Chondrocyte (in vitro differentiated cells): ENCODE measurements around the gene DSC3. TPM values are rescaled to one million over a fixed set of nuclear protein-coding genes. Genes with fewer than 3 reads are reported as not detected.
"Not testable (repeated sequence)": the region's sequence is repeated elsewhere in the genome, so short reads cannot be mapped to it uniquely, and the experiment has no call there.

Experiments used
- DNase-seq: peaks from one replicate; pipeline ENCODE4 v3.0.0; 2021; ENCODE audit warnings: mixed read lengths, low spot score
- H3K27ac Mint-ChIP-seq: one replicate; pipeline ENCODE4 v1.8.0; 2021; ENCODE audit warnings: mild to moderate bottlenecking, moderate library complexity, mixed read lengths; ENCODE audit not compliant: unreplicated experiment
- H3K27me3 Mint-ChIP-seq: 2 replicates; pipeline ENCODE4 v1.8.0; 2021; ENCODE audit warnings: low read depth, mixed read lengths
- H3K36me3 Mint-ChIP-seq: 2 replicates; pipeline ENCODE4 v1.8.0; 2021; ENCODE audit warnings: low read depth, mixed read lengths
- H3K4me1 Mint-ChIP-seq: 2 replicates; pipeline ENCODE4 v1.8.0; 2021; ENCODE audit warnings: low read depth, mild to moderate bottlenecking, mixed read lengths
- H3K4me3 Mint-ChIP-seq: one replicate; pipeline ENCODE4 v1.8.0; 2021; ENCODE audit warnings: mild to moderate bottlenecking, moderate library complexity, mixed read lengths; ENCODE audit not compliant: unreplicated experiment
- H3K9me3 Mint-ChIP-seq: 2 replicates; pipeline ENCODE4 v1.8.0; 2021; ENCODE audit warnings: low read depth, mixed read lengths
- total RNA-seq: library from RNA; stranded (reverse); gene quantifications from 3 replicates; pipeline ENCODE4 v1.2.1, GENCODE V29; 2021
- TF ChIP-seq, protein P1 (sequence below): fragments of 200-600 bp; sonication (generic); IDR thresholded peaks from 2 replicates; pipeline ENCODE4 v1.5.0; 2021; ENCODE audit warnings: antibody characterized with exemption, mild to moderate bottlenecking, moderate library complexity

DSC3 gene
- total RNA-seq, 1 donor from 2014 or later = 3.2 TPM

GRCh38 chr18:31039426-31039825, 3.1 kb downstream of the DSC3 start:
- TF ChIP-seq, protein P1, sequence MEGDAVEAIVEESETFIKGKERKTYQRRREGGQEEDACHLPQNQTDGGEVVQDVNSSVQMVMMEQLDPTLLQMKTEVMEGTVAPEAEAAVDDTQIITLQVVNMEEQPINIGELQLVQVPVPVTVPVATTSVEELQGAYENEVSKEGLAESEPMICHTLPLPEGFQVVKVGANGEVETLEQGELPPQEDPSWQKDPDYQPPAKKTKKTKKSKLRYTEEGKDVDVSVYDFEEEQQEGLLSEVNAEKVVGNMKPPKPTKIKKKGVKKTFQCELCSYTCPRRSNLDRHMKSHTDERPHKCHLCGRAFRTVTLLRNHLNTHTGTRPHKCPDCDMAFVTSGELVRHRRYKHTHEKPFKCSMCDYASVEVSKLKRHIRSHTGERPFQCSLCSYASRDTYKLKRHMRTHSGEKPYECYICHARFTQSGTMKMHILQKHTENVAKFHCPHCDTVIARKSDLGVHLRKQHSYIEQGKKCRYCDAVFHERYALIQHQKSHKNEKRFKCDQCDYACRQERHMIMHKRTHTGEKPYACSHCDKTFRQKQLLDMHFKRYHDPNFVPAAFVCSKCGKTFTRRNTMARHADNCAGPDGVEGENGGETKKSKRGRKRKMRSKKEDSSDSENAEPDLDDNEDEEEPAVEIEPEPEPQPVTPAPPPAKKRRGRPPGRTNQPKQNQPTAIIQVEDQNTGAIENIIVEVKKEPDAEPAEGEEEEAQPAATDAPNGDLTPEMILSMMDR = no peak
- H3K36me3 Mint-ChIP-seq = peaks cover 4% of the 10 kb centered on the region
- H3K4me3 Mint-ChIP-seq = no peak overlapping the region
- peaks cover 7% of the 10 kb centered on the region for H3K9me3 Mint-ChIP-seq
- peaks cover 20% of the 10 kb centered on the region for H3K4me1 Mint-ChIP-seq
- peaks cover 50% of the 10 kb centered on the region for H3K27me3 Mint-ChIP-seq
- DNase-seq = no peak
- H3K27ac Mint-ChIP-seq = no peak overlapping the region

GRCh38 chr18:31037686-31038085, 4.9 kb downstream of the DSC3 start:
- Mint-ChIP-seq H3K27ac (peak overlapping the region; percentile 59), H3K4me1 (peaks cover 20% of the 10 kb centered on the region), H3K27me3 (peaks cover 37% of the 10 kb centered on the region)
- H3K4me3 Mint-ChIP-seq, DNase-seq, H3K9me3 Mint-ChIP-seq, H3K36me3 Mint-ChIP-seq: not testable (repeated sequence)

DNA sequence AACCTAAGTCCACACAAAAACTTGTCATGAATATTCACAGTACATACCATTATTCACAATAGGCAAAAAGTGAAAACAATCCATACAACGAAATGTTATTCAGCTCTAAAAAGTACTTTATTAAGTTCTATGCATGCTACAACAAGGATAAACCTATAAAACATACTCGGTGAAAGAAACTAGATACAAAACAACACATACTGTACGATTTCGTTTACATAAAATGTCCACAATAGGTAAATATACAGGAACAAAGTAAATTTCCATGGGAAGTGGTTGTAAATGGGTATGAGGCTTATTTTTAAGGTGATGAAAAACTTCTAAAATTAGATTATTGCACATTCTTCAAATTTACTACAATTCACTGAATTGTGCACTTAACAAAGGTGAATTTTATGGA, 8.0 kb downstream of the DSC3 start:
- Mint-ChIP-seq H3K4me1 (peaks cover 4% of the 10 kb centered on the region), H3K36me3 (no peaks in the 10 kb centered on the region), H3K9me3 (no peaks in the 10 kb centered on the region), H3K4me3 (no peak overlapping the region), H3K27me3 (peaks cover 15% of the 10 kb centered on the region), H3K27ac (no peak overlapping the region)
- TF ChIP-seq, protein P1 = no peak
- no peak for DNase-seq

DNA sequence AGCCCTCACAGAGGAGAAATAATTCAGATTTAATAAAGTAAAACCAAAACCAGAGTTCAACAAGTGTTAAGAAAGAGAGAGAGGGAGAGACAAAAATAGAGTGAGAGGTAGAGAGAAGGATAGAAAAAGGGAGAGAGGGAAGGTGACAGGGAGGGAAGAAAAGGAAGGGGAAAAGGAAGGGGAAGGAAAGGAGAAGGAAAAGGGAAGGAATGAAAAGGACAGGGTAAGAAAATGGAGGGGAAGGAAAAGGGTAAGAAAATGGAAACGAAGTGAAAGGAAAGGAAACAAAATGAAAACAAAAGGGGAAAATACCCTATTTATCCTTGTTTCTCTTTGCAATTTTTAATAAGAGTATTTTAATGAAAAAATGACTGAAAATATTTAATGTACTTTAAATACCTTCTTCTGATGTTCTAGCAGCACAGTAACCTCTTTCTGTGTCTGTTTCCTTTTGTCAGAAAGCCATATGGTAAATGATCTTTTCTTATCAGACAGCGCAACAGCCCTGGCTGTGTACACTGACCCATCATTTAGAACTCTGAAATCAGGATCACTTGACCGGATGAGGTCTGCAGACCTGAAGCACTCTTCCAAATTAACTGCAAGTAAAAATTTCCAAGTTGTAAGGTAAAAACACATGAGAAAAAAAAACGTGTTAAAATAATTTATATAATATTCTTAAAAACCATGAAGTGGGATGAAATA, 11.8 kb downstream of the DSC3 start:
- TF ChIP-seq, protein P1 = no peak
- Mint-ChIP-seq H3K4me3 (no peak overlapping the region), H3K27ac (no peak overlapping the region), H3K27me3 (peaks cover 24% of the 10 kb centered on the region), H3K9me3 (no peaks in the 10 kb centered on the region), H3K36me3 (no peaks in the 10 kb centered on the region), H3K4me1 (no peaks in the 10 kb centered on the region)
- no peak for DNase-seq

DNA sequence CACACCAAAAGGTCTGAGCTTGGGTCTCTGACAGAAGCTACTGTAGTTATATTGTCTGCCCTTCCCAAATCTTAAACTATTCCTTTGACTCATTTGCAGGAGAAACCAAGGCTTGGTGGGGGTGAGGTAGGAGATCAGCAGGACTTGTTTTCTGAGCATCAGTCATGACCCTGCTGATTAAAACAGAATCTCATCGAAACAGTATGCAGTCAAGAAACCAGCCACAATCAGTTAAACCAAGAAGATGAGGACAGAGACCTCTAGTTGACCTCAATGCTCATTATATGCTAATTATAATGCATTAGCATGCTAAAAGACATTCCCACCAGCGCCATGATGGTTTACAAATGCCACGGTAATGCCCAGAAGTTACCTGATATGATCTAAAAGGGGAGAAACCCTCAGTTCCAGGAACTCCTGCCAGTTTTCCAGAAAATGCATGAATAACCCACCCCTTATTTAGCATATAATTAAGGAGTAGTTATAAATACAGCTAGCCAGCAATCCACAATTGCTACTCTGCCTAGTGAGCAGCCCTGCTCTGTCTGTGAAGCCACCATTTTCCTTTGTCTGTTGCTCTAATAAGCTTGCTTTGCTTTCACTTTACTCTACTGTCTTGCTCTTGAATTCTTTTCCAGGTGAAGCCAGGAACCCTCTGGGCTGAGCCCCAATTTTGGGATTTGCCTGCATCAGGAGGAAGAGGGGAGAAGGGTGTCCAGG, 26.7 kb downstream of the DSC3 start:
- H3K27me3 Mint-ChIP-seq = peaks cover 18% of the 10 kb centered on the region
- no peaks in the 10 kb centered on the region for H3K36me3 Mint-ChIP-seq
- TF ChIP-seq, protein P1 = no peak
- H3K9me3 Mint-ChIP-seq = peaks cover 2% of the 10 kb centered on the region
- no peak overlapping the region for H3K4me3 Mint-ChIP-seq
- no peak overlapping the region for H3K27ac Mint-ChIP-seq
- no peaks in the 10 kb centered on the region for H3K4me1 Mint-ChIP-seq
- DNase-seq = no peak

- H3K27me3 Mint-ChIP-seq = peaks cover 12% of the 10 kb centered on the region
- H3K4me3 Mint-ChIP-seq, H3K9me3 Mint-ChIP-seq, H3K4me1 Mint-ChIP-seq, H3K36me3 Mint-ChIP-seq, DNase-seq, H3K27ac Mint-ChIP-seq: not testable (repeated sequence)
Observed at GRCh38 chr18:31011455-31011854, 31.1 kb downstream of the DSC3 start.
